IPS DF 6.9 (cell line): ENCODE measurements around the gene TOR1AIP1.

Source experiments
- DNase-seq: peaks from one replicate; pipeline ENCODE4 v3.0.0-alpha.2; 2013; ENCODE audit warnings: low read depth, low spot score
- H3K27ac ChIP-seq: one replicate; pipeline ENCODE4 v1.5.1; 2013; ENCODE audit warnings: low read length, control low read depth
- H3K27me3 ChIP-seq: 2 replicates; pipeline ENCODE4 v1.6.1; 2013; ENCODE audit warnings: mild to moderate bottlenecking, low read length; ENCODE audit not compliant: control insufficient read depth, insufficient read depth
- H3K36me3 ChIP-seq: 2 replicates; pipeline ENCODE4 v1.6.1; 2013; ENCODE audit warnings: low read length; ENCODE audit not compliant: control insufficient read depth, insufficient read depth
- H3K4me1 ChIP-seq: 2 replicates; pipeline ENCODE4 v1.6.1; 2013; ENCODE audit warnings: low read length; ENCODE audit not compliant: control insufficient read depth, insufficient read depth
- H3K4me3 ChIP-seq: 2 replicates; pipeline ENCODE4 v1.5.1; 2013; ENCODE audit warnings: mild to moderate bottlenecking, low read length
- H3K9me3 ChIP-seq: 2 replicates; pipeline ENCODE4 v1.6.1; 2013; ENCODE audit warnings: low read length, inconsistent platforms; ENCODE audit not compliant: control insufficient read depth, insufficient read depth
- WGBS: extraction: QIAGEN DNeasy Blood & Tissue Kit; methylation state at CpG from one replicate; pipeline ENCODE4 v1.1.7; 2013; ENCODE audit warnings: mixed read lengths, missing lambda C conversion rate; ENCODE audit not compliant: insufficient read length, insufficient coverage; 5-methylcytosine and 5-hydroxymethylcytosine counted together

Gene TOR1AIP1

DNA sequence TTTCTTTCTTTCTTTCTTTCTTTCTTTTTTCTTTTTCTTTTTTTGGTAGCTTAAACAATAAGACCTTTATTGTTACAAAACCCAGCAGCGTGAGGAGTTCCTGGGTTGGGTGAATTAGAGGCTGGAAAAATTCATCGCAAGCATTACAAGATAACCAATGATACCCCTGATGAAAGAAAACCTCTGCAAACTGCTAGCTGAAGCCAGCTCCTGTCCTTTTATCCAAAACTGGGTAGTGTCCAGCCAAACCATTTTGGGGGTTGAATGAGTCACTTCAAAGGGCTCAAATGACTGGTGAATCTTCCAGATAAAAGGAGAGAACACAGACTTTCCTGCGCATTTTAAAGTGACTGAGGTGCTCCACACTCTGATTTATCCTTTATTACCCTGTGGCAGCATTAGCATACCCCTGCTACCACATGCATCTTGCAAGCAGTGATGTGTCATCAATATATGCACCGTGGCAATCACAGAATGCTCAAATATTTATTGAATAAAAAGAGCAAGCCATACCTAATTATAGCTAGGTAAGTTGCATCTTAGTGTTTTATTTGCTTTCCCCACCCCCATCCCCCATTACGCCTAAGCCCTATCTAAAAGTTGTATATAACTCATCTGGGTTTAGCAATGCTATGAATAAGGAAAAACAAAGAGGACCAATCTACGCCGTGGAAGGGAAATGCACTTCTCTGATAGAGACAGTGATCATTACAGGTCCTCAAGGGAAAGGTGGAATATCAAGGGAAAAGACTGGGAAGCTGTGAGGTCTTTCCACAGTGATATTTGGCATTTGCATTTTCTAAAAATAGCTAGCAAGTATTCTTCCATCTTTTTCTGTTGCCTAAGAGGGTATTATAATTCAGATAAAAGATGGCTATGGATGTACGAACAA is 40.1 kb downstream of the TOR1AIP1 start:
- Histone ChIP-seq H3K4me1 (no peaks in the 10 kb centered on the region), H3K36me3 (no peaks in the 10 kb centered on the region), H3K9me3 (no peaks in the 10 kb centered on the region), H3K4me3 (no peak overlapping the region), H3K27me3 (no peaks in the 10 kb centered on the region), H3K27ac (no peak overlapping the region)
- no peak for DNase-seq
- no CpG with 5 or more reads among the region's 8 CpGs for WGBS

DNA sequence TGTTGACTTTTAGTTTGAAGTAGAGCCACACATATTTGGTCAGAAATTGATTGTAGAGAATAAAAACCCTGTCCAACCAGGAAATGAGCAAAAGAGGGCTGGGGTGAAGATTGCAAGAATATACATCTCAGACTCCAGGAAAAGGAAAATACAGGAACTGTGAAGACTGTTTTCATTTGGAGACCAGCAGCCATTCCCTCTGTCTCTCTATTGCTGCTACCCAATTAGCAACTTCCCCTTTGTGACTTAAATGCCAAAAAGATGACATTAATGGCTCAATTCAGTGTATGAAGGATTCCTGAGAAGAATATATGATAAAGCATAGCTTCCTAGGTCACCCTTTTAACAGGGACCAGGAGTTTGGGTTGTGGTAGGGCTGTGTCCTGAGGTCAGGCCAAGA is 40.9 kb downstream of the TOR1AIP1 start:
- Histone ChIP-seq H3K36me3 (no peaks in the 10 kb centered on the region), H3K9me3 (no peaks in the 10 kb centered on the region), H3K4me3 (no peak overlapping the region), H3K4me1 (no peaks in the 10 kb centered on the region), H3K27me3 (no peaks in the 10 kb centered on the region), H3K27ac (no peak overlapping the region)
- DNase-seq, result no peak

DNA sequence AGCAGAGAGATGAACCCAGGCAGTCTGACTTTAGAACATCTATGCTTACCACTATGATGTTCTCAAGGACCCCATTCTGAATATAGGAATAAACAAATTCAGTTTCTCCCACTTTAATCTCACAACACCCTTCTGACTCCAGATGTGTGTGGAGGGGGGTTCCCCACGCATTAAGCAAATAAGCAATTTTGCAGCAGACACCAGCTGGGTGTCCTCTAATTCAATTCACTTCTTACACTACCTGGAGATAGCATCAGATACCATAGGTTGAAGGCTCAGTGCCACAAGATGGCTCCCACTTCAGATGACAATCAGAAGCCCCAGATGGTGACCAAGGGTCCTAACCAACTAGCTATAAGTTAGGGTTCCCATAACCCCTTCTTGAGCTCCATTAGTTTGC is 42.2 kb downstream of the TOR1AIP1 start:
- DNase-seq, result no peak
- Histone ChIP-seq H3K27ac (no peak overlapping the region), H3K36me3 (no peaks in the 10 kb centered on the region), H3K4me3 (no peak overlapping the region), H3K4me1 (no peaks in the 10 kb centered on the region), H3K27me3 (no peaks in the 10 kb centered on the region), H3K9me3 (no peaks in the 10 kb centered on the region)
- no CpG with 5 or more reads among the region's 1 CpG for WGBS

DNA sequence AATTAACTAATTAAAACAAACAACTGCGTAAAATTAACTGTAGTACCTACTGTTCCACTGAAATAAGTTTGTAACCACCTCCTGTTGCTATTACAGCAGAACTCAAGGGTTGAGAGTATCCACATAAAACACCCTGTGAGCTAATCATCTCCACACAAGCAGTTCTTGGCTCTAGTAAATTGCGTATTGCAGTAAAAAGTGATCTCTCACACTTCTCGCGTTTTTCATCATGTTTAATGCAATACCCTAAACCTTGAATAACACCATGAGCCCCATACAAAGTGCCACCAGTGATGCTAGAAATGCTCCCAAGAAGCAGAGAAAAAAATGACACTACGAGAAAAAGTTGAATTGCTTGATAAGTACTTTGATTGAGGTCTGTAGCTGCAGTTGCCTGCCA is 43.2 kb downstream of the TOR1AIP1 start:
- H3K36me3 ChIP-seq, result no peaks in the 10 kb centered on the region
- no peak overlapping the region for H3K27ac ChIP-seq
- H3K4me1 ChIP-seq, result no peaks in the 10 kb centered on the region
- no peak for DNase-seq
- H3K27me3 ChIP-seq, result no peaks in the 10 kb centered on the region
- WGBS, result no CpG with 5 or more reads among the region's 5 CpGs
- H3K4me3 ChIP-seq, result no peak overlapping the region
- H3K9me3 ChIP-seq, result no peaks in the 10 kb centered on the region

DNA sequence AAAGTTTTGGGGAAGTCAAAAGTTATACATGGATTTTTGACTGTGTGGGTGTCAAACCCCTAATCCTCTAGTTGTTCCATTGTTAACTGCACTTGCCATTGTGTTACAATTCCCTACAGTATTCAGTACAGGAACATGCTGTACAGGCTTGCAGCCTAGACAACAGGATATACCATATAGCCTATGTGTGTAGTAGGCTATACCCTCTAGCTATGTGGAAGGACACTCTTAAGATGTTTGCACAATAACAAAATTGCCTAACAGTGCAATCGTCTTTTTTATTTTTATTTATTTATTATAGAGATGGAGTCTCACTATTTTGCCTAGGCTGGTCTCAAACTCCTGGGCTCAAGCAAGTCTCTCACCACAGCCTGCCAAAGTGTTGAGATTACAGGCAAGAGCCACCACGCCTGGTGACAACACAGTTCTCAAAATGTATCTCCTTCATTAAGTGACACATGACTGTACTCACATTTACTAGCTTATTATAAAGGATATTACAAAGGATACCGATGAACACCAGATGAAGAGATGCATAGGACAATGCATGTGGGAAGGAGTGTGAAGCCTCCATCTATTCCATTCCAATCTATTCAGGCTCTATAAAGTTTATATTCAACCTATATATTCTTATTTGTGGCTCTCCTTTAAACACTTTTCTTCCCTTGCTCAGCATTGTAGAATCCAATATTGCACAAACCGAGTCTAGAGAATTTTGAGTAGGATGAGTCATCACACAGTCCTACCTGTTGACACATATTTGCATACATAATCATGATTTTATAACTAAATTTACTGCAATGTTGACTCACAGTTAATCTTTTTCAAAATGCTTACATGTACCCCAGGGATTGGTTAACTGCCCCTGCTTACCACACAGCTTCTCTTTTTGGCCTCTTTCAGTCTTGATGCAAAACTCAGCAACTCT is 44.1 kb downstream of the TOR1AIP1 start:
- Histone ChIP-seq H3K27me3 (no peaks in the 10 kb centered on the region), H3K27ac (no peak overlapping the region), H3K4me3 (no peak overlapping the region), H3K4me1 (no peaks in the 10 kb centered on the region), H3K9me3 (no peaks in the 10 kb centered on the region), H3K36me3 (no peaks in the 10 kb centered on the region)
- no peak for DNase-seq
- WGBS, result no CpG with 5 or more reads among the region's 4 CpGs

DNA sequence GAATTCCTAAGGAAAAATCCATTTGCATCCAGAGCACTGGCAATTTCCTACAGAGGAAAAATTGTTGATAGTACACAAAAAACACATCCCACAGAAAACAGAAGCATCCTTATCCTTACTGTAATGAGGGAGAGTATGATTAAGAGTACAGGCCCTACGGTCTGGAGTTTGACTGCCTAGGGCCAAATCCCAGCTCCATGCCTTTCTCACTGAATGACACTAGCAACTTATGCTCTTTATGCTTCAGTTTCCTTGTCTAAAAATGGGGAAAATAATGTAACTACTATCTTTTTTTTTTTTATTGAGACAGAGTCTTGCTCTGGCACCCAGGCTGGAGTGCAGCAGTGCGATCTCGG is 44.7 kb downstream of the TOR1AIP1 start:
- Histone ChIP-seq H3K4me3 (no peak overlapping the region), H3K4me1 (no peaks in the 10 kb centered on the region), H3K27ac (no peak overlapping the region), H3K27me3 (no peaks in the 10 kb centered on the region), H3K36me3 (no peaks in the 10 kb centered on the region), H3K9me3 (no peaks in the 10 kb centered on the region)
- no peak for DNase-seq
- no CpG with 5 or more reads among the region's 3 CpGs for WGBS

DNA sequence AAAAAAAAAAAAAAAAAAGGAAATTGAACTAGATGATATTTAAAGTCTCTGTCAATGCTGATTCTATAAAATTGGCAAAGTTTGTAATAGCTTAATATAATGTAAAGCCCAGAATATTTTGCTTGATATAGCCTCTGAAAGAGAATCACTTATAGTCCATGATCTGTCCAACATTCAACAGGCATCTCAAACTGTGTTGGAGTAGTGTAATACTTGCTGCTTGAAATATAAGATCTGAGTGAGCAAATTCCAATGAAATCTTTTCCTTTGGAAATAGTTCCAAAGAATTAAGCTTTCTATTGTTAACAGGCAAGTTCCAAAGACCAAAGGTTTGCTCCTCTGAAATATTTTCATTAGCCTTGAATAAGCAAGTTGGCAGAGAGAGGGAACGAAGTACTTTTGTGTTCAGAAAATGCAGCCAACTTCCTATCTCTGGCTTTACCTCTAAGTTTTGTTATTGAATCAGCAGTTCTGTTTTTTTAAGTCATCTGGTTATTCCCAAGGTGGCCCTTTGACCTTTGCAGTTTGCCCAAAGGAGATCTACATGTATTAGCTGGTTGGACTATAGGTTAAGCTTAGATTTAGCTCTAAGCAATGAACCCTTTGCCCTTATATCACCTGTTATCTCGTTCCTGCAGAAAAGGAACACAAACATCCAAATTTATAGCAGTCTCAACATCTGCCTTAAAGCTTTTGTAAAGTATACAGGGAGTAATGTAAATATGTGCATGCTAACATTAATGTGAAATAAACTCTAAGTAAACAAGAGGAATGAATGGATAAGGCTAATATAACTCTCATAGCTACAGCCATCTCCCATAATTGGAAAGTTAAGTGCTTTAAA is 48.1 kb downstream of the TOR1AIP1 start:
- no peak overlapping the region for H3K27ac ChIP-seq
- no peaks in the 10 kb centered on the region for H3K27me3 ChIP-seq
- no peaks in the 10 kb centered on the region for H3K36me3 ChIP-seq
- H3K4me1 ChIP-seq, result no peaks in the 10 kb centered on the region
- H3K4me3 ChIP-seq, result no peak overlapping the region
- DNase-seq, result no peak
- WGBS, result no CpG with 5 or more reads among the region's 2 CpGs
- H3K9me3 ChIP-seq, result no peaks in the 10 kb centered on the region

DNA sequence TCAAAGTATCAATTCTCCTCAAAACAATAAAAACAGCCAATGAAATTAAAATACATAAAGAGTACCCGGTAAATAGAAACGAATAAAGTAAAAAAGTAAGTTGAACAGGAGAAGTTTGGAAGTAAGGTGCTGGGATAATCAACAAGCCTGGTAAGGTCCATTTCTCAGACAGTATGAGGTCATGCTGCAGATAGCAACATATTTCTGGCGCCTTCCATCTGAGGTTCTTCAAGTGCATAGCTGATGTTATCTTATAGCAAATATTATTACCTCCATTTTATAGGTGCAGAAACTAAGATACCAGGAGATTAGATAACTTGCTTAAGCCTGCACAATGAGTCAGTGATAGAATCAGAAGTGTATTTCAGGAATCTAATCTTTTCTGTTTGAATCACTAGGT is 48.8 kb downstream of the TOR1AIP1 start:
- Histone ChIP-seq H3K27me3 (no peaks in the 10 kb centered on the region), H3K4me1 (no peaks in the 10 kb centered on the region), H3K4me3 (no peak overlapping the region), H3K9me3 (no peaks in the 10 kb centered on the region), H3K27ac (no peak overlapping the region), H3K36me3 (no peaks in the 10 kb centered on the region)
- 100% methylated on average over 1 of the region's 3 CpGs for WGBS
- DNase-seq, result no peak

DNA sequence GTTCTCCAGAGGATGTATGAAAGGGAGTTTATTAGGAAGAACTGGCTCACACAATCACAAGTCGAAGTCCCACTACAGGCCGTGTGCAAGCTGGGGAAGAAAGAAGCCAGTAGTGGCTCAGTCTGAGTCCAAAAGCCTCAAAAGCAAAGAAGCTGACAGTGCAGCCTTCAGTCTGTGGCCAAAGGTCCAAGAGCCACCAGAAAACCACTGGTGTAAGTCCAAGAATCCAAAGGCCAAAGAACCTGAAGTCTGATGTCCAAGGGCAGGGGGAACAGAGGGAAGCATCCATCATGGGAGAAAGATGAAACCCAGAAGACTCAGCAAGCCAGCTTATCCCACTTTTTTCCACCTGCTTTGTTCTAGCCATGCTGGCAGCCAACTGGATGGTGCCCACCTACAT is 51.1 kb downstream of the TOR1AIP1 start:
- H3K4me3 ChIP-seq, result no peak overlapping the region
- H3K4me1 ChIP-seq, result no peaks in the 10 kb centered on the region
- DNase-seq, result no peak
- H3K36me3 ChIP-seq, result no peaks in the 10 kb centered on the region
- no peak overlapping the region for H3K27ac ChIP-seq
- WGBS, result no CpG with 5 or more reads among the region's 2 CpGs
- H3K9me3 ChIP-seq, result no peaks in the 10 kb centered on the region
- no peaks in the 10 kb centered on the region for H3K27me3 ChIP-seq

DNA sequence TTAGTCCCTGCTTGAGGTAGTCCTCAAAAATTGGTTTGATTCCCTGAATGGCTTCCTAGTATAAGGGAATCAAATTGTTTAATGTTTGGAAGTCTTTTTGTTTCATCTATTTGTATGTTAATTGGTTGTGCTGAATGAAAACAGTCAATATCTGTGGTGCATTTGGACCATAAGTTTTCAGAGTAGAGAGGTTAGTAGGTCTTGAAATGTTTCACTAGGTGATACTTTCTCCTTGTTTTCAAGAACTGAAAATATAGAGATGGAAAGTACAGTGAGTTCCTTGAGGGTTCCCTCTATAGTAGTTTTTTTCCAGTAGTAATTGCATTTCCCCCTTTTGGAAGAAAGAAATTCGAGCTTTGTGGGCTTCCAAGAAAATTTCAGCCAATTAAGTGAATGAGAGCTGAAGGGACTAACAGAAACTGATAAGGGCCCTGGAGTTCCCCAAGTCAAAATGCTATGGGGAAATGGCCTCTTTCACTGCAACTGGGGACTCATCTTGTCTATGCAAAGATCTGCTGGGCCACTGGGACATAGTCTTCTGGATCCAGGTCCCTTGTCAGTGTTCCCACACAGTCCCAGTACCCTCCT is 53.9 kb downstream of the TOR1AIP1 start:
- WGBS, result no CpG with 5 or more reads among the region's 1 CpG
- DNase-seq, result no peak
- H3K9me3 ChIP-seq, result no peaks in the 10 kb centered on the region

More for the DNA sequence above, 53.9 kb downstream of the TOR1AIP1 start:
- H3K27me3 ChIP-seq, result no peaks in the 10 kb centered on the region
- H3K4me1 ChIP-seq, result no peaks in the 10 kb centered on the region
- H3K27ac ChIP-seq, result no peak overlapping the region
- H3K4me3 ChIP-seq, result no peak overlapping the region
- no peaks in the 10 kb centered on the region for H3K36me3 ChIP-seq
